HepG2 (cell line): ENCODE results near the gene KIF24. TPM values are rescaled to one million over a fixed set of nuclear protein-coding genes. Genes with fewer than 3 reads are reported as not detected.

Experiments
- CBX2 ChIP-seq, 2 experiments: fragments of 200-600 bp in 1 of 2; sonication (generic); formaldehyde crosslinking in 1 of 2; IDR thresholded peaks; 2 replicates each; pipeline versions ENCODE4 v1.7.0 to v1.8.1; 2018 to 2022; ENCODE audit warnings: low read depth in 2 of 2, low read length in 1 of 2, mild to moderate bottlenecking in 1 of 2, missing genetic modification reagents in 1 of 2
- CEBPB ChIP-seq: IDR thresholded peaks from 2 replicates; pipeline ENCODE4 v1.6.1; 2011; ENCODE audit warnings: low read depth, low read length, improper control_type of control experiment, borderline replicate concordance
- ELF1 ChIP-seq: sonication (generic); formaldehyde crosslinking; IDR thresholded peaks from 2 replicates; pipeline ENCODE4 v1.4.0; 2020; ENCODE audit warnings: missing genetic modification reagents
- ELK4 ChIP-seq: sonication (generic); formaldehyde crosslinking; IDR thresholded peaks from 2 replicates; pipeline ENCODE4 v1.9.0; 2021; ENCODE audit warnings: missing genetic modification reagents, borderline replicate concordance
- ETV6 ChIP-seq: sonication (generic); formaldehyde crosslinking; conservative IDR thresholded peaks from 2 replicates; pipeline ENCODE4 v1.4.0; 2020; ENCODE audit warnings: missing genetic modification reagents
- GMEB2 ChIP-seq: IDR thresholded peaks from 2 replicates; pipeline ENCODE4 v1.6.1; 2016; ENCODE audit warnings: missing biosample characterization, missing genetic modification reagents, low read depth
- HBP1 ChIP-seq: IDR thresholded peaks from 2 replicates; pipeline ENCODE4 v1.6.1; 2016; ENCODE audit warnings: low read depth, control low read depth
- HNRNPLL ChIP-seq: fragments of 200-400 bp; formaldehyde crosslinking; IDR thresholded peaks from 2 replicates; pipeline ENCODE4 v1.6.1; 2017; ENCODE audit warnings: mild to moderate bottlenecking, low read depth, low read length; ENCODE audit not compliant: poor library complexity, severe bottlenecking
- IRX3 ChIP-seq: sonication (generic); formaldehyde crosslinking; IDR thresholded peaks from 2 replicates; pipeline ENCODE4 v1.8.1; 2023; ENCODE audit warnings: mild to moderate bottlenecking, low read depth, missing genetic modification reagents, borderline replicate concordance
- REL ChIP-seq: sonication (generic); formaldehyde crosslinking; conservative IDR thresholded peaks from 2 replicates; pipeline ENCODE4 v1.8.0; 2022; ENCODE audit warnings: mild to moderate bottlenecking, missing genetic modification reagents, moderate library complexity
- TFE3 ChIP-seq: IDR thresholded peaks from 2 replicates; pipeline ENCODE4 v1.6.1; 2016
- ZBTB25 ChIP-seq: IDR thresholded peaks from 2 replicates; pipeline ENCODE4 v1.6.1; 2018; ENCODE audit warnings: missing genetic modification reagents
- ZBTB39 ChIP-seq: sonication (generic); formaldehyde crosslinking; IDR thresholded peaks from 2 replicates; pipeline ENCODE4 v1.5.0; 2020; ENCODE audit warnings: missing genetic modification reagents
- ZNF296 ChIP-seq: sonication (generic); formaldehyde crosslinking; conservative IDR thresholded peaks from 2 replicates; pipeline ENCODE4 v1.5.0; 2020; ENCODE audit warnings: mild to moderate bottlenecking, missing genetic modification reagents
- ZNF33B ChIP-seq: sonication (generic); formaldehyde crosslinking; IDR thresholded peaks from 2 replicates; pipeline ENCODE4 v1.5.1; 2020; ENCODE audit warnings: mild to moderate bottlenecking, missing genetic modification reagents
- ZNF510 ChIP-seq: sonication (generic); formaldehyde crosslinking; IDR thresholded peaks from 2 replicates; pipeline ENCODE4 v1.4.0; 2020; ENCODE audit warnings: low read depth, mild to moderate bottlenecking, missing genetic modification reagents
- ZNF674 ChIP-seq: sonication (generic); formaldehyde crosslinking; IDR thresholded peaks from 2 replicates; pipeline ENCODE4 v1.5.0; 2020; ENCODE audit warnings: low read depth, mild to moderate bottlenecking, missing genetic modification reagents
- ZNF790 ChIP-seq: sonication (generic); formaldehyde crosslinking; IDR thresholded peaks from 2 replicates; pipeline ENCODE4 v1.8.0; 2022; ENCODE audit warnings: missing genetic modification reagents, mild to moderate bottlenecking, borderline replicate concordance
- polyA plus RNA-seq, 8 experiments: library from polyadenylated mRNA; depleted of rRNA in 3 of 8; stranded (reverse) in 7 of 8; unstranded in 1 of 8; fragments of >200 nt; fragmentation: Illumina TruSeq in 4 of 8; extraction: Trizol in 4 of 8; gene quantifications; 2 replicates each; pipeline versions ENCODE4 v1.2.1 to v1.2.3, GENCODE V29; 2011 to 2016; ENCODE audit warnings: low read depth in 4 of 8, missing spikeins in 1 of 8, mixed read lengths in 1 of 8; ENCODE audit not compliant: insufficient read depth in 1 of 8
- total RNA-seq, 5 experiments: library from RNA; depleted of rRNA; stranded (reverse); fragments of >200 nt; fragmentation: Illumina TruSeq; extraction: Trizol; gene quantifications; 2 replicates each; pipeline ENCODE4 v1.2.3, GENCODE V29; 2016; ENCODE audit warnings: low read depth in 1 of 5

Gene KIF24
- total and polyA plus RNA-seq, 2 of the 13 experiments (the other 11 are each of a cell fraction or from before 2014, with no cell fraction given) = 1.1 to 3.0 TPM

GRCh38 chr9:34328500-34328986 is 525 bp downstream of the KIF24 start (continued):
- TF ChIP-seq TFE3 (CRISPR knock-in tag) = no peak
- TF ChIP-seq IRX3 (CRISPR knock-in tag) = no peak
- TF ChIP-seq HBP1 (CRISPR knock-in tag) = no peak
- TF ChIP-seq CBX2 (IDR thresholded peaks at IDR 0.05; ENCODE audit: low read depth, low read length) = no peak
- no peak for TF ChIP-seq CBX2 (CRISPR knock-in tag; IDR thresholded peaks at IDR 0.05; ENCODE audit: low read depth)
- no peak for TF ChIP-seq ZNF296 (CRISPR knock-in tag)
- TF ChIP-seq ZBTB39 (CRISPR knock-in tag) = no peak
- no peak for TF ChIP-seq GMEB2 (CRISPR knock-in tag)
- TF ChIP-seq ZNF510 (CRISPR knock-in tag) = no peak
- no peak for TF ChIP-seq HNRNPLL
- no peak for TF ChIP-seq CEBPB
- no peak for TF ChIP-seq REL (CRISPR knock-in tag)
- TF ChIP-seq ZBTB25 (CRISPR knock-in tag) = no peak
- 0 out of 2 replicates have a peak, but pooled peaks have one; percentile 21 for TF ChIP-seq ETV6
- TF ChIP-seq ZNF33B (CRISPR knock-in tag) = 0 out of 2 replicates have a peak, but pooled peaks have one; percentile 30
- peak; percentile 58 for TF ChIP-seq ELF1 (CRISPR knock-in tag)
- no peak for TF ChIP-seq ELK4
- no peak for TF ChIP-seq ZNF674 (CRISPR knock-in tag)
- TF ChIP-seq ZNF790 = 0 out of 2 replicates have a peak, but pooled peaks have one; percentile 17
